KOPT-K1 (cell line): ENCODE results near the gene GALNT9.
A peak's percentile ranks its signal among the peaks of the same experiment; 100 is the strongest.
"Not testable (repeated sequence)": the region's sequence is repeated elsewhere in the genome, so short reads cannot be mapped to it uniquely, and the experiment has no call there.

Experiments
- H3K27ac ChIP-seq: fragments of 200-600 bp; sonication (generic); 2 replicates; pipeline ENCODE4 v1.5.1; 2016; ENCODE audit warnings: antibody characterized with exemption, mild to moderate bottlenecking, low read depth, low read length; ENCODE audit not compliant: poor library complexity, severe bottlenecking
- H3K36me3 ChIP-seq: fragments of 200-600 bp; sonication (generic); 2 replicates; pipeline ENCODE4 v1.5.1; 2017; ENCODE audit warnings: antibody characterized with exemption, mild to moderate bottlenecking, low read length, moderate library complexity; ENCODE audit not compliant: insufficient read depth
- H3K9me3 ChIP-seq: fragments of 200-600 bp; sonication (generic); 2 replicates; pipeline ENCODE4 v1.5.1; 2017; ENCODE audit warnings: antibody characterized with exemption, low read length, mild to moderate bottlenecking; ENCODE audit not compliant: insufficient read depth, poor library complexity, severe bottlenecking

Gene GALNT9

GRCh38 chr12:132199526-132200319, 129.7 kb downstream of the GALNT9 start:
- Histone ChIP-seq H3K9me3 (no peaks in the 10 kb centered on the region), H3K27ac (no peak overlapping the region), H3K36me3 (no peaks in the 10 kb centered on the region)

GRCh38 chr12:132199101-132199500, 130.3 kb downstream of the GALNT9 start:
- Histone ChIP-seq H3K36me3 (no peaks in the 10 kb centered on the region), H3K9me3 (peaks cover 2% of the 10 kb centered on the region), H3K27ac (no peak overlapping the region)

- Histone ChIP-seq H3K36me3 (no peaks in the 10 kb centered on the region), H3K27ac (no peak overlapping the region), H3K9me3 (peaks cover 13% of the 10 kb centered on the region)
These were observed 131.6 kb downstream of the GALNT9 start for GRCh38 chr12:132197581-132198354.

GRCh38 chr12:132196873-132197390, 132.5 kb downstream of the GALNT9 start:
- no peak overlapping the region for H3K27ac ChIP-seq
- peaks cover 13% of the 10 kb centered on the region for H3K9me3 ChIP-seq
- no peaks in the 10 kb centered on the region for H3K36me3 ChIP-seq

- Histone ChIP-seq H3K27ac (no peak overlapping the region), H3K36me3 (no peaks in the 10 kb centered on the region), H3K9me3 (peaks cover 13% of the 10 kb centered on the region)
These were observed 133.1 kb downstream of the GALNT9 start for GRCh38 chr12:132196038-132196872.

GRCh38 chr12:132195242-132195641, 134.1 kb downstream of the GALNT9 start:
- H3K9me3 ChIP-seq, result peaks cover 13% of the 10 kb centered on the region
- H3K27ac ChIP-seq, H3K36me3 ChIP-seq: not testable (repeated sequence)

GRCh38 chr12:132194556-132194955, 134.8 kb downstream of the GALNT9 start:
- Histone ChIP-seq H3K36me3 (no peaks in the 10 kb centered on the region), H3K27ac (no peak overlapping the region), H3K9me3 (peaks cover 13% of the 10 kb centered on the region)

- H3K9me3 ChIP-seq, result peaks cover 13% of the 10 kb centered on the region
- no peak overlapping the region for H3K27ac ChIP-seq
- no peaks in the 10 kb centered on the region for H3K36me3 ChIP-seq
These were observed 135.3 kb downstream of the GALNT9 start for GRCh38 chr12:132194056-132194455.

GRCh38 chr12:132191715-132192553, 137.5 kb downstream of the GALNT9 start:
- peaks cover 13% of the 10 kb centered on the region for H3K9me3 ChIP-seq
- no peak overlapping the region for H3K27ac ChIP-seq
- no peaks in the 10 kb centered on the region for H3K36me3 ChIP-seq

- no peaks in the 10 kb centered on the region for H3K36me3 ChIP-seq
- peaks cover 13% of the 10 kb centered on the region for H3K9me3 ChIP-seq
- H3K27ac ChIP-seq, result no peak overlapping the region
These were observed 138.4 kb downstream of the GALNT9 start for GRCh38 chr12:132190834-132191500.

- H3K9me3 ChIP-seq, result peaks cover 13% of the 10 kb centered on the region
- H3K27ac ChIP-seq, result peak overlapping the region; percentile 52
- no peaks in the 10 kb centered on the region for H3K36me3 ChIP-seq
These were observed 139.2 kb downstream of the GALNT9 start for GRCh38 chr12:132190012-132190755.

- Histone ChIP-seq H3K27ac (peak overlapping the region; percentile 62), H3K9me3 (peaks cover 13% of the 10 kb centered on the region), H3K36me3 (no peaks in the 10 kb centered on the region)
These were observed 139.9 kb downstream of the GALNT9 start for GRCh38 chr12:132189378-132190011.

- Histone ChIP-seq H3K27ac (peak overlapping the region; percentile 62), H3K9me3 (peaks cover 9% of the 10 kb centered on the region)
These were observed 140.5 kb downstream of the GALNT9 start for GRCh38 chr12:132188916-132189325.

More at GRCh38 chr12:132188916-132189325, 140.5 kb downstream of the GALNT9 start:
- H3K36me3 ChIP-seq, result no peaks in the 10 kb centered on the region
